GM19324 (cell line): ENCODE data around the gene KCNQ1.
A peak's percentile ranks its signal among the peaks of the same experiment; 100 is the strongest.

Experiments used
- ATAC-seq: cut with Tn5 transposase; IDR thresholded peaks from one replicate; pipeline ENCODE4 v1.9.1; 2021; ENCODE audit warnings: mild to moderate bottlenecking, moderate library complexity; ENCODE audit not compliant: unreplicated experiment, low FRiP score

The KCNQ1 gene

DNA sequence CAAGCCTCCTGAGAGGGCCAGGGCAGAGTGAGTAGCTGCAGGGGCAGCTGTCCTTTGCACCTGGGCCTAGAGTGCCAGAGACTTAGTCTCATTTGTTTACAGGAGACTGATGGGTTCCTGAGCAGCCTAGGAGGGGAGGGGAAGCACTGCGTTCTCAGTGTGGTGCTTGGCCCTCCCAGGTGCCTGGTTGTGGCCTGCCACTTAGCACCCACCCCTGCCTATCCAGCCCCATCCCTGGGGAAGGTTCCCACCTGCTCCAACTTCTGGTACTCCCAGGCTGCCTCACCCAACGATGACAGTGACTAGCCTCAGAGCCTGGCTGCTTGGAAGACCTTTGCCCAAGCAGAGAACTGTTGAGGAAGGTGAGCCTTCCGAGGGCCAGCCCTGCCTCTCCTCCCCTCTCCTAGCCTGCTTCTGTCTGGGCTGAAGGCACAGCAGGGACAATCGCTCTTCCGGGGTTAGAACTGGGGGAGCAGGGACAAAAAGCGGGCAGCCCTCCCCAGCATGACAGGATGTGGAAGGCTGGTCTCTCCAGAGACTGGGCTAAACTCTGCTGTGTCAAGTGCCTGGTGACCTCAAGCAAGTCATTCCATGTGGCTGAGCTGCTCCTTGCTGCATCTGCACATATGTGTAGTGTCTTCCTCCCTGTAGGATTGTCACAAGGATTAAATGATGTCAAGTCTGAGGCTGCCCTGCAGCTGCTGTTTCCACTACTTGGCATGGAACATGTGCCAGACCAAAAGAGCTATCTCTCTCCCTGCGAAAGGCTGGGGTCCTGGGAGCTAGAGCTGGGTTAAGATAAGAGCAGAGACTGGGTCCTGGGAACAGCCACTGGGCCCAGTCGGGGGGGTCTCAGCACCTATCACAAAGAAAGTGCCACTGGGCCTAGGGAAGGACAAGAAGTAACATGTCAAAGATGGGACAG is 245.1 kb downstream of the KCNQ1 start:
- no peak for ATAC-seq

DNA sequence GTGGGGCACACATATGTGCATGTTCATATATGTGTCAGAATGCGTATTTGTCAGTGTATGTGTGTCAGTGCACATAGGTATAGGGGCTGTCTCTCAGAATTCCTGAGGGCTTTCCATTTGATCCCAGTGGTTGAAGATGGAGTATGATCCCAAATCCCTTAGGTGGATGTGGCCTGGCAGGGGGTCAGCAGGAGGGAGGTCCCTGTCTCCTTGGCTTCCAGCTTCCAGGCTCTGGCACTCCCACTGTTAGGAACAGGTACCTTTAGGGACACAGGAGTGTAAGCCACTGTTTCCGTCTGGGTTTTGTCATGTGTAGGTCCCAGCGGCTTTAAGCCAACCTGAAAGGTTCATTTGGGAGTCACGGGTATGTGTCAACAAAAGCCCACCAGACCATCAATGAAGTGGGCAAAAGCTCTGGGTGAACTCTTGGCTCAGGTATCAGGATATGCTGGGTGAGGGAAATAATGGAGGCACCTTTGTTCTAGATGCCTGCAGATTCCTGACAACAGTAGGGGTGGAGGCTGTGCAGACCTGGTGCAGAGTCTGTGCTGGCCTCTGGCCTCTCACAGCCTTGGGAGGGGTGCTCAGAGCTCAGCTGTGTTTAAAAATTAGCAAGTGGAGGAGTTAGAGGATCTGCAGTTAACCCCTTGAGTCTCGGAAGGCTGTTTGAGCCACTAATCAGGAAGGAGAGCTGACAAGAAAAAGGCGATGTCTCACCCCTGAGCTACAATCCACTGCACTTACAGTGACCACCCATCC is 246.0 kb downstream of the KCNQ1 start:
- ATAC-seq: no peak

DNA sequence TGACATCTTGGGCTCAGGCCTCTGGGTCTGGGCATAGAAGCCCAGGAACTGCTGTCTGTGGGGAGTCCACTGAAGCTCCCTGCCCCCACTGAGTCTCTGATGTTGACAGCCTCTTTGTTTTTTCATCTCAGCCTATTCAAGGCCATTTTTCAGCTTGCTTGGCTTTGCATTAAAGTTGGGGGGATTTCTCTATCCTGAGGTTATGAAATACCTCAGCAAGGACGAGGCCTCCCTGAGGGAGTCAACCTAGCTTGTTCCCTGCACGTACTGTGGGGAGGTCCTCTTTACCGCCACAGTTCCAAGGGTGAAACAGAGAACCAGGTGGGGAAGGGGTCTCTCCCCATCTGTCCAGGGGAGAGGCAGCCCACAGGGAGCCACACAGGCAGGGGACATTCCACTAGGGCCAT is 246.6 kb downstream of the KCNQ1 start:
- ATAC-seq: no peak

DNA sequence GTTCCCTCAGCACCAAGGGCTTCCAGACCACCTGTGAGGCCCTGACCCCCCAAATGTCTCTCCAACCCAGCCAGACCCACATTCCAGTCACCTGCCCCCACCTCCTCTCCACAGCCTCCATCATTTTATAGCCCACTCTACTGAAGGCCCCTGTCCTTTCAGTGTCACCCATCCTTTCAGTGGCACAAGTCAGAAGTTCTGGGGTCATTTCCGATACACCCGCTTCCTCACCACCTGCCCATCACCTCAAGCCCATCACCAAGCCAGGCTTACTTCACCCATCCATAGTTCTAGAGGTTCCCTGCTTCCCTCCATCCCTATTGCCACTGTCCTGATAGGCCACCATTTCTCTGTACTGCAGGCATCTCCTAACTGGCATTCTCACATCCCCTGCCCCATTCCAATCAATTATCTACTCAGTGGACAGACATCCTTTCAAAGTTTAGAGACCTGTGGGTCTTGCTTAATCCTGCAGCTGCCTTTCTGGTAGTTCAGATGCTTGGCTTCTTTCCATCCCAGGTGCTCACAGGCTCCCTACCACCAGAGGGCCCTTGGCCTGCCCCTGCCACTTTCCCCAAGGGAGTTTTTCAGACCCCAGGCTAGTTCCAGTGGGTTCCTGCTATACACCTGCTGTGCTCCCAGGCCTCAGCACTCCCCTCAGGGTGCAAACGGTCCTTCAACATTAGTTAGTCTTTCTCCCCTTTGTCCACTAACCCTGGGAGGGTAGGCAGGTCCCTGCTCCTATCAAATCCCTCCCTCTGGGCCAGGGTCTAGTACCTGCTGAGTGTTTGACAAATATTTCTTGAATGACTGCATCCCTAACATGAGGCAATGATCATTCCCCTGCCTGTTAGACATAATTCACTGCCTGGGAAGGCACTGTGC is 247.4 kb downstream of the KCNQ1 start:
- ATAC-seq: no peak

DNA sequence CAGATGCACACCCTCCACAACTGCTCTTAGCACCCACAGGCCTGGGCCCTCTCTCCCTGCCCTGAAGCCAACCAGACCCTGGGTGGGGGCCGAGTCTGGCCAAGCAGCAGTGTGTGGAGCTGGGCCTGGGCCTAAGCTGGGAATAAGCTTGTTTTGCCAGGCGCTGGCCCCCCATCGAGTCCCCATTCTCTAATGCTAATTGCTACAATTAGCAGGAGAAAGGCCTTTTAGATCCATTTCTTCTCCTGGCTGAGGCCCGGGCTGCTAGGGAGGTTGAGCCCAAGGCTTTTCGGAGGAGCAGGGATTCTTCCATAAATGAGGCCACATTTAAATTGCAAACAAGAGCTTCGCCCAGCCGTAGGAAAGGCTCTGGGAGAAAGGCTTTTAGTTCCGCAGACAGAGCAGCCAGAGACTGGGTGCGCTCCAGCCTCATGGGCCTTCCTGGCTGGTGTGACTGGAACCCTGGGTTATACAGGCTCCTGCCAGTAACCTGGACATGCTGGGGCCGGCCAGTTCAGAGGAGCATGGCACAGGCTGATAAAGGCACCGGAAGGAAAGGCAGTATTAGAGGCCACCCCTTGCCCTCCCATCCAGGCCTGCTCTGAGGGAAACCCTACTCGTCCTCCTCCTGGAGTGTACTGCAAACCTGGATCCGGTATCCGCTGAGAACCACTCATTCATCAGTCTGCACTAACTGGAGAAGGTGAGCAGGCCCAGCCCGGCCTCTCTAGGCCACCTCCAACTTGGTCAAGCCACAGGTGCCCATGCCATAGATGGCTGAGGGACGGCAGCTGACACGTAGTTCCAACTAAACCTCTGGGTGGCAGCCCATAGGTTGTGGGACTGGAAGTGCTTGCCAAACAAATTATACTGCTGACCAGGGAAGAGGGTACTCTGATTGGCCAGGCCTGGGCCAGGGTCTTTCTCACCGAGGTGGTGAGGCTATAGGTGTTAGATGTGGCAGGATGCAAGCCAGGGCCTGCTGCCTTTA is 248.8 kb downstream of the KCNQ1 start:
- ATAC-seq: no peak

DNA sequence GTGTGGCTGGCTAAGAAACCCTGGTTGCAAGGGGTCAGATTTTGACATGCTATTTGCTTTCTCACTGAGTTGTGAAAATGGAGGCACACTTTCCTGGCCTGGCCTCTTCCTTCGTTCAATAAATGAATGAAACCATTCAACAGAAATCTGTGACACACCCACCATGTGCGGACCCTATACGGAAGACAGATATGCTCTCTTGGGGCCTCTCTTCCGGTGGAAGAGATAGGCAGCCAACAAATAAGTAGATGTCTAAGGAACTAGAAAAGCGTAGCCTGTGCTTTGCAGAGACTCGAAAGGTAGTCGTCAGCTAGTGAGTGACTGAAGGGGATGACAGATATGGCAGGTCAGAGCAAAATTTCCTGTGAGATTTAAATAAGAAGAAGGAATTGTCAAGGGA is 249.7 kb downstream of the KCNQ1 start:
- ATAC-seq: no peak

DNA sequence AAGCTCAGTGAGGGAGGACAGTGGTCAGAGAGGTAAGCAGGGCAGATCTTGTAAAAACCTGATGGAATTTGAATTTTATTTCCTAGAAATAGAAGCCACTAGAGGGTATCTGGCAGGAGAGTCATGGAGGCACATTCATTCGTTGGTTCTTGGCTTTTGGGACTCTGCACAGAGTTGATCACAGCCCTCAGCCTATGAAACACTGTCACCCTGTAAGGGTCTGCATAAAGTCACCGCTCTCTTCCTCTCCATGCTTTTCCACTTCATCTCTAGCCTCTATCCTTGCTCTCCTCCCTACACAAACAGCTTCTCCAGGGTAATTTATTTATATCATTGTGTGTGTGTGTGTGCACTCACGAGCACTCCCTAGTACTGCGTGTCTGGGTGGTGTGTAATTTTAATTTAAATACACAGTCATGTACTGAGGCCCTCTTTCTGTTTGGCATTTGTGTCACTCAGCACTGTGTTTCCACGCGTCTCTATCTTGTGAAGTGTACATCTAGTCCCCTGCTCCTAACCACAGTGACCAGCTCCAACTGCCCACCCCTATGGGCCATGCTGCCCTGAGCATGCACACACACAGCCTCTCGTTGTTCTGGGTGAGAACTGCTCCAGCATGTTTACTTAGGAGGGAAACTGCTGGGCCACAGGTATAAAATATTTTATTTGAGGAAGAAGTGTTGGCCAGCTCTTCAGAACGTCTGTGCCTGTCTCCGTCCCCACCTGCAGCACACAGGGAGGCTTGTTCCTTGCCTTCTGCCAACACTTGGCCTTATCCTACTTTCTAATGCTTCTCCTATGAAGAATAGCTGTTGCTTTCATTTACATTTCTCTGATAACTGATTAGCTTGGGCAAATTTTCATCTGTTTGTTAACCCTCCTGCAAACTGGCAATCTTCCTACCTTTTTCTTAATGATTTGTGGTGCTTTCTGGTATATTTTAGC is 250.5 kb downstream of the KCNQ1 start:
- ATAC-seq: no peak

DNA sequence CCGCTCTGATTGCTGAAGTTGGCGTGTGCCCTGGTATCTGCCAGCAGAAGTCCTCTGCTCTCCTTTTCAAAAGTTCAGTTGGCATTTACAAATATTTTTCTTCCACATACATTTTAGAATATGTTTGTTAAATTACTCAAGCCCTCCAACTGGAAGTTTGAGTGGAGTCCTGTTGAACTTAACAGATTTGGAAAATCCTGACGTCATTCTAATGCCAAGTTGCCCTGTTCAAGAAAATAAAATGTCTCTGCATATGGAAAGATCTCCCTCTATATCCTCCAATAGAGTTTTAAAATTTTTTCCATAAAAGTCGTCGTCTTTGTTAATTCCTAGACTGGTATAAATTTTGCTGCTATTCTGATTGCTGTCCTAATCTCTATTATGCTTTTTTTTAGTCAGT is 251.6 kb downstream of the KCNQ1 start:
- no peak for ATAC-seq

DNA sequence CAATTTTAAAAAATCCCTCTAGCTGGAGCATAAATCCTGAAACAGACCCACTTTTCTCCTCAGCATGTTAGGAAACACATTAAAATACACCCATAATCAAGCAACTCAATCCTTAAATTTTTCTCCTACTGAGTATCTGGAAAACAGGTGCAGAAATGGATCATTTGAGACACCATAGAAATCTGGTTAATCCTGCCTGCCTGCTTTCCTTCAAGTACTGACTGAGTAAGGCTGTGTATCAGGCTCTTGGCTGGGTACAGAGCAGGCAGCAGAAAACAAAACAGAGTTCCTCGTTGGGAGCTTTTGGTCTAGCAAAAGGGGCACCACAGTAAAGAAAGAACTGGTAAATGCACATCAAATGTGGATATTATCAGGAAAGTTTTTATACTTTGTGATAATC is 253.1 kb downstream of the KCNQ1 start:
- no peak for ATAC-seq

DNA sequence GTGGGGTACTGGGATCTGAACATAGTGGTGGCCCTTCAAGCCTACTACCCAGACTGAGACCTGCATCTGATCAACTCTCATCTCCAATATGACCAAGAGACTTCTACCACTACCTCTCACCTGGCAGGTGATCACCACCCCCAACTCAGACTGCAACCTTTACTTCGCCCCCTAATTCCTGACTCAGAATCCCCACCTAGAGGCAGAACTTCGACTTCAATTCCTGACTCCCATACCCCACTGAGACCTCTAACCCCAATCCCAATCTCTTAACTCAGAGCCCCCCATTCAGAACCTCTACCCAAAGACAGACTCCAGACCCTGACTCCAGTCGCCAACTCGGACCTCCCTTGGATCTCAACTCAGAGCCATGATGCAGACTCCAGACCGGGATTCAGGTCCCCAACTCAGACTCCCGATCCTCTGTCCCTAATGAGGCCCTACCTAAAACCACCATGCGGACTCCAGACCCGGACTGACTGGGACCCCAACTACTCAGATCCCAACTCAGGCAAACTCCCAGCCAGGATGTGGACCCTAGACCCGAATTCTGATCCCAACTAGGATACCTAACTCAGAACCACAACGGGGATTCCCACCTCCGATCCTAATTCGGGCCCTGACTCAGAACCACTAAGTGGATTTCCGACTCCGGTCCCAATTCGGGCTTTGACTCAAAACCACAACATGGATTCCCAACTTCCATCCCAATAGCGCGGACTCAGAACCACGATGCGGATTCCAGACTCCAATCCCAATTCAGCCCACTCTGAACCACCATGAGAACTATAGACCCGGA is 253.8 kb downstream of the KCNQ1 start:
- ATAC-seq: no peak

DNA sequence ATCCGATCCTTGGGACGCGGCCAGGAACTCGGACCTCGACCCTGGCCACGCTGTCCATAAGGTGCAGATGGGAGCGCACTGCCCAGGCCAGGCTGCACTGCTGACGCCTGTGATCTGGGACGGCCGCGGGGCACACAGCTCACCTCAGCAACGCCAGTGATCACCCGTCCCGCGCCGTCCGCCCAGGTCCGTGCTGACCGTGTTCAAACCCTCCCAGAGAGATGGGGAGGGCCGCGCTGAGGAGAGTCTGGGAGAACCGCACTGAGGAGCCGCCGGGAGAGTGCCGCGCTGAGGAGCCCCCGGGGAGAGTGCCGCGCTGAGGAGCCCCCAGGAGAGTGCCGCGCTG is 254.3 kb downstream of the KCNQ1 start:
- ATAC-seq: no peak

DNA sequence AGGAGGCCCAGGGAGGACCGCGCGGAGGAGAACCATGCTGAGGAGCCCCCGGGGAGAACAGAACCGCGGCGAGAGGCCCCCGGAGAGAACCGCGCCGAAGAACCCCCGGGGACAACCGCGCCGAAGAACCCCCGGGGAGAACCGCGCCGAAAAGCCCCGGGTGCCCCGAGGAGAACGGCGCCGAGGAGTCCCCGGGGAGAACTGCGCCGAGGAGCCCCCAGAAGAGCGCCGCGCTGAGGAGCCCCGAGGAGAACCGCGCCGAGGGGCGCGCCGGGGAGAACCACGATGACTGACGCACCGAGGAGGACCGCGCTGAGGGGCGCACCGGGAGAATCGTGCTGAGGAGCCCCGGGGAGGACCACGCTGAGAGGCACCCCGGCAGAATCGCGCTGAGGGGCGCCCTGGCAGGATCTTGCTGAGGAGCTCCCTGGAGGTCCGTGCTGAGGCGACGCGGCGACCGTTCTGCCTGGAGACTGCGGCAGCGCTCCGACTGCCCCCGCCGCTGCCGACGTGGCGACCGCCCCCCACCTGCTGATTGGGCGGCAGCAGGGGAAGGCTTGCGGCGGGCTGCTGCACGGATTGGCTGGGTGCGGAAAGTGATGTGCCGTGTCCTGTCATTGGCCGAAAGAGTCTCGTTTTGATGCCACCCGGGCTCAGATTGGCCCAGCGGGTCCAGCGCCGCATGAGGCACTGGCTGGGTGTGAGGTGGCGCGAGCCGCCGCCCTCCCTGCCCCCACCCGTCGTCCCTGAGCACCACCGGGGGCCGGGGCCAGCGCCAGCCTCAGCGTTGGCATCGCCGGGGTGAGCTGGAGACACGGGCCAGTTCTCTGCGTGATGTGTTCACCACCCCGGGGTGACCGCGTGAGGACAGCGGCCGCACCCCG is 255.0 kb downstream of the KCNQ1 start, which contains the start of gene KCNQ1OT1:
TSS of gene KCNQ1OT1 (minus strand) at position 464 of the 884 bp plus-strand sequence.
- peak; percentile 87 for ATAC-seq

DNA sequence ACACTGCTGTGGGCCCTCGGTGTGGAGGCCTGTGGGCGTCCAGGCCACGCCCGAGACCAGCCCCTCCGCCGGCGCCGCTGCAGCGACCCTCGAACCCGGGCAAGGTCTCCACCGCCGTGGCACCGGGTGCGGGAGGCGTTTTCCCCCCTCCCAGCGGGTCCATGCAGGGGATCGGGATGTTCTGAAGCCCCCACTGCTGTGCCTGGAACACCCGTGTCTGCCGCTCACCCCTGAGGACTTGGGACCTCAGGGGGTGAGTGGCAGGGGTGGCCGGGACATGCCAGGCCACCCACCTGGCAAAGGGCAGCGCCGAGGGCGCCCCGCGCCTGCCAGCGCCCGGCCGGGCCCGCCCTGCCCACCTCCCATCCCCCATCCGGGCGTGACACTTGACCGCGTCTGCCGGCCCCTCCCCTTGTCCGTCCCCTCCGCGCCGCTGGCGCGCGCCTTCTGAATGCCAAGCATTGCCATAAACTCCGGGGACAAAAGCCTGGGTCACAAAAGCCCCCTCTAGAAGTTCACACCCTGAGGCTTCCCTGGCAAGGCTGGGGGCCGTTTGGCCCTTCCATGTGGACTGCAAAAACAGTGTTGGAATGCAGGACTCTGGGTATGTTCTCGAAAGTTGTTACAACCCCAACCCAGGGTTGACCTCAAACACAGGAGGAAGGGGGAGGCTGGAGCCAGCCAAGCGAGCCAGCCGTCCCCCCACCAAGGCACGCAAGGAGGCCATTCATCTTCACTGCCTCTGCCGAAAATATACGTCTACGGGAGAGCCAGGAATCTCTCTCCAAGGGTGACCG is 255.8 kb downstream of the KCNQ1 start:
- ATAC-seq: peak; percentile 27

DNA sequence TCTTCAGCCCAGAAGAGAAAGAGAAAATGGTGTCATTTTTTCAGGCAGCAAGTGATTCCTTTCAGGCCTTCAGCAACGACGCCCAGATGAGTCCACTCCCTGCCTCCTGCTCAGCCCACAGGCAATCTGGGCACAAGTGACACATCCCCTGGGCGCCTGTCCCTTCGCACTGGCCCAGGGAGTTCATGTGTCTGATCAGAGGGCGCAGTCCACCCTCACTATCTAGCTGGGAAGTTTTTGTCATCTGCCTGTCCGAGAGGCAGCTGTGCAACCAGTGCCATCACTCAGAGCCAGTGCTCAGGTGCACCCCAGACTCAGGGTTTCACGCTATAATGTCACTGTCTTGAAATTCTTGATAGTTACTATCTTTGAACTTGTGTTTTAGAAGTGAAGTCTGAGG is 256.4 kb downstream of the KCNQ1 start:
- ATAC-seq: no peak

DNA sequence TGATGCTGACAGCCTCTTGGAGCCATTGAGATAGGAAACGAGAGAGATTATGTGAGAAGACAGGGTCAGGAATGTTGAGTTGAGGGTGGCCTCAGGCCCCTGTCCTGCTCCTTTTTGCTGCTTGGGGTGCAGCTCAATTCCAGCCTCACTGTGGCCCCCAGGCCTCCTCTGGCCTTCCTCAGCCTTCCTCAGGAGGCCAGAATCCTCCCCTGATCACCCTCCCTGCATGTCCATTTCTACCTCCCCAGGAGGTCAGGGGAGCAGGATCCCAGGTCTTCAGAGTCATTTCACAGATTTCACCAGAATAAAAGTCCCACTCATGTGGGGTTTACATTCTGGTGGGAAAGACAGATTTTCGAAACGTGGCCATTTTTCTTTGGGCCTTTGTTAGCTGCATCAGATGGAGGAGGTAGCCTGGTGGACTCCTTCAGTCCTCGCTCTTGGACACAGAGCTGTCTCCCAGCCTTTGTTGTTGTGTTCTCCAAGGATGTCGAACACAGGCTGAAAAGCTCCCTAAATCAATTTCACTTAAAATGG is 257.2 kb downstream of the KCNQ1 start:
- ATAC-seq: no peak
